ENCODE data around the gene LOXL1.

The LOXL1 gene

DNA sequence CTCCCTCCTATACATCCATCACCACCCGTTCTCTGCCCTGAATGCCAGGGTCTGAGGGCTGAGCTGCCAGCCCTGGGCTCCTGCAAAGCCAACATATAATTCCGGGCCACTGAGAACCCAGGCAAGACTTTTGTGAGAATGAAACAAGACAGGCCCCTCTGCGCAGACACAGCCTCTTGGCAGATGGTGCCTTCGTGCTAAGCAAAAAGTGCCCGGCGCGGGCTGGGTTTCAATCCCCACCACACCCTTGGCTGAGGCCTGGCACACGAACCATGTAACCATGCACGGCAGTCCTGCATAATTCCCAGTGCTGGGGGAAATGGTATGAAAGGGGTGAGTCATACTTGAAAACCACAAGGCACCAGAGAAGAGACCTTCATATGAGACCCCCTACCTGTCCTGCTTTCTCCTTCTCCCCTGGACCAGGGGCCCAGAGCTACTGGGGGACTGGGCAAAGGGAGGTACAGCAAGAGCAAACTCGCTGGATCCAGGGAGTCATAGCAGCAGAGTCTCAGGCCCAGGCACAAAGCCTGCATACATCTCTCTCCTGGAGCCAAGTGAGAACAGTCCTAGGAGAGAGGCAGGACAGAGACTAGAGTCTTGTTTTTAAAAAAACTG lies 26.1 kb upstream of the LOXL1 start:
- DNase-seq: no peak

- no peak for DNase-seq
Observed at GRCh38 chr15:73901126-73901810, 25.0 kb upstream of the LOXL1 start.

DNA sequence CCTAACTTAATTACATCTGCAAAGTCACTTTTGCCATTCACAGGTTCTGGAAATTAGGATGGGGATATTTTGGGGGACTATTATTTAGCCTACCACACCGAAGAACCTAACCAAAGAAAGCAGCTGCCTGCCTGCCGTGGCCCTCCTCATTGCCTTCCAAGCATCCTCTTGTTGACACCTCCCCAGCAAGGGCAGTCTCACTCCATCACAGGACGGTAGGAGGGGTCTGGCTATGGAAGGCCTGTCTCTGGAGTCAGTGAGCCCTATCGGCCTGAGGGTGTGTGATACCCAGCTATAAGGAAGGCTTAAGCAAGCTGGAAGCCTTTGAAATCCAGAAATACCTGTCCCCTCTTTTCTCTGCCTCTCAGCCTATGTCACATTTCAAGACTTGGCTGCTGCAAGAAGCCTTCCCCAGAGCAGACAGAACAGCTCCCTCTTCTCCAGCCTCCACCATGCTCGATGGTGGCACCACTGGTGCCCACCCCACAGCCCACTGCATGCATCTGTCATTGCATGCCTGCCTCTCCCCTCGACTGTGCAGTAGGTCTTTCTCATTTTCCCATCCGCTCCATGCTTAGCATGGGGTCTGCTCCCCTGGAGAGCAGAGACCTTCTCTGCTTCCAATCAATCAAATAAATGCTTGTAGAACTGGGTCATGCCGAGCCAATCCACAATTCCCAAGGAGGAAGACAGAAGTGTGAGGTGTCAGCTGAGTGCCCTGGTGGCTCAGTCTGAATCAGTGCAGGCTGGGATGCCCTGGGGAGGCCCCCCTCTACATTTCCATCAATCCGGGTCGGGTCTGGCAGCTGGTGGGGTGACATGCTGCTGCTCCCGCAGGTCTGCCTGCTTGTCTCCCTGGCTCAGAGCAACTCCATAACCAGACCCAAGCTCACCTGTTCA lies 23.9 kb upstream of the LOXL1 start:
- DNase-seq: no peak

DNA sequence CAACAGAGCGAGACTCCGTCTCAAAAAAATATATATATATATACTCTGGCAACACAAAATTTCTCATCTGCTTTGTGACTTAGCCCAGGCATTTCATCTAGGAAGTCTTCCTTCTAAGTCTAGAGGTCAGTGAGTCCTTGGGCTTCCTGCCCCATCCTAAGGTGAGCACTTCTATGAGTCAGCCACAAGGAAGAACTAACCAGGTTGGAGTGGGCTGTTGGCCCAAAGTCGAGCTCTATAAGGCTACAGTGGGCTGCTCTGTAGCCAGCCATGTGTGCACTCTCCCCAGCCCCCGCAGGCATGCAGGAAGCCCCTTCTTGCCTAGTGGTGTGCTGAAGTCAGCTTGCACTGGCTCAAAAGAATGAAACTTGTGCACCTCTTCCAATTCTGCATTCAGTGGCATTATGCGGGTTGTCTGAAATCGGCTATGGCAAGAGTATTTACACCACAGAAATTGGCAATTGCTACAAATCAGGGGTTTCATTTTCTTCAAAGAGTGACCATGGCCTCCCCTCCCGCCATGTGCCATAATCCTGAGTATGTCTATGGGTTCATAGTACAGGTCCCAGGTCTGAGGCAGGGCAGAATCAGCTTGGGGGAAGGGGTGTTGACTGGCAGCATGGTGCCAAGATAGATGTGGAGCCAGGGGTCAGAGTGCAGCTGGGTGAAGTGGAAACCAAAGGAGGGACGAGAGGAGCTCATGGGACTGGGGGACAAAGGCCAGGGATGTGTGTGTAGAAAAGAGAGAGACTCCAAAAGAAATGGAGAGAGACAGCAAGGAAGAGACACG lies 22.0 kb upstream of the LOXL1 start:
- no peak for DNase-seq

GRCh38 chr15:73905225-73905827 lies 20.9 kb upstream of the LOXL1 start:
- no peak for DNase-seq

DNA sequence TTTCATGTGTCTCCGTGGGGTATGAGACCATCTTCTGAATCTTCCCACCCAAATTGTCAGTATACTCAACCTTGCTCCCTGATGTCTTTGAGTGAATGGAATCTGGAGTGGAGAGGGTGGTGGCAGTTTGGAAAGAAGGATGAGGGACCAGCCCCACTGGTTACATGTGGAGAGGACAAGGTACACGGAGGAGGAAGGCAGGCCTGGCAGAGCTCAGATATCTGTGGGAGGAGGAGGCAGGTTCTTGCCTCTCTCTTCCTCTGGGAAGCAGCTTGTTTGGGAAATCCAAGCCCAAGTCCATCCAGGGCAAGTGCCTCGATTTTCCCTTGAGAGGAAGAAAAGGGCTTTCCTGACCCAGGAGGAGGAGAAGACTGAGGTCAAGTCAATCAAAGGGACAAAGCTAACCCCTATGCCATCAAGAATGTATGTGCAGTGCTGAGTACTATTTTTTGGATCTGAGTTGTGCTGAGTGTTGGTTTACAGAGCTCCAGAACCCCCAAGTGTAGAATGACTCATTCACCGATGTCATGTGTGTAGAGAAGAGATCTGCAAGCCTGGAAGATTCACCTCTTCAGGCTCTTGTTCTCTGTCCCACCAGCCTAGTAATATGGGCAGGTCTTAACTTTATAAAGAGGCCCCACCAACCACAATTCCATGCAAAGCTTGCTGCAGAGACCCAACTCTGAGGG lies 19.8 kb upstream of the LOXL1 start:
- DNase-seq: no peak

GRCh38 chr15:73907035-73907408 lies 19.2 kb upstream of the LOXL1 start:
- no peak for DNase-seq

DNA sequence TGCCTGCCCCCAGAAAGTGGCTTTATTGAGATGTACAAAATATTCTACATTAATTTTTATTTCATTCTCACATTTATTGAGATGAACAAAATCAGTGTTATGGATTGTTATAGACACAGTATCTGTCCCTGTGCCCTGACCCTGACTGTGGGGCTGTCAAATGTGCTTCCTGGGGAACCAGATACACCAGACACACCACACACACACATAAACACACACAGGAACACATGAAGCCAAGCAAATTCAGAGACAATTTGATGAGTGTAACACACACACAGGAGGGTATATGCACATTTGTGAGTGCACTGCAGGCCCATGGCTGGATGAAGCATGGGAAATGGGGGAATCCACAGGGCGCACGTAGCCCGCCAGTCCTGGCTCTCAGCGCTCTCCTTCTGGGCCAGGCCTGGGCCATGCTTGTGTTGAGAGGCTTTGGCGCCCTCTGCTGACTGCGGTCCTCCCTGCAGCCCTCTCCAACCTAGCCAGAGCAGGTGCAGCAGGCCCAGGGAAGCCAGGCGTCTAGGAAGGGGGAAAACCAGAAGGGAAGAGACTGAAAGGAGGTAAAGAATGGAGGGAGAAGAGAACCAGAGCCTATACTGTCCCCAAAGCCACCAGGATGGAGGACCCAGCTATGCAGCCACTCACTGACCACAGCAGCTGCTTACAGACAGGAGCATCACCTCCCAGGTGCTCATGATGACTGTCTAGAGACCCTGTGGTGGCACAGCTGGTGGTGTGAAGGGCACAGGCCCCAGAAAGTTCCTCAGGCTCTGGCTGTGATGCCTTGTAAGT lies 18.0 kb upstream of the LOXL1 start:
- DNase-seq: peak; percentile 75

GRCh38 chr15:73908822-73909122 lies 17.5 kb upstream of the LOXL1 start:
- no peak for DNase-seq

GRCh38 chr15:73909651-73910050 lies 16.6 kb upstream of the LOXL1 start:
- no peak for DNase-seq

- DNase-seq: no peak
Observed at GRCh38 chr15:73910522-73911303, 15.5 kb upstream of the LOXL1 start.

DNA sequence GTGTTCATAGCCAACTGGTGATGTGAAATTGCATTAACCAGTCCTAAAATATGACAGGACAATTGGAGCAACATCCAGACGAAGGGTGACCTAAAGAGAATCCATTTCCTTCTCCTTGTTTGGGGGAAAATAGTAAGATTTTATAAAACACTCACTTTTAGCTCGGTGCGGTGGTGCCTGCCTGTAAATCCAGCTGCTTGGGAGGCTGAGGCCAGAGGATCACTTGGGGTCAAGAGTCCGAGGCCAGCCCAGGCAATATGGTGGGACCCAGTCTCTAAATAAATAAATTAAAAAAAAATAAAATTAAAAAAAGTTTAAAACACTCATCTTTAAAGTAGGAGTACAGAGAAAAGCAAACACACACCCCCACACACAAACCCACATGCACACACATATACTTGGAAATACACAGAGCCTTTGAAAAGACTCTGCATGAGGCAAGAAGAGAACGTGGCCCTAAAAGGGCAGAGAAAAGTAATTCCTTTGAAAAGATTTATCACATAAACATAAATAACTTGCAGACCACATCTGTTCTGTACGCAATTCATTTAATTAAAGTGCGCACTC lies 14.1 kb upstream of the LOXL1 start:
- DNase-seq: no peak

DNA sequence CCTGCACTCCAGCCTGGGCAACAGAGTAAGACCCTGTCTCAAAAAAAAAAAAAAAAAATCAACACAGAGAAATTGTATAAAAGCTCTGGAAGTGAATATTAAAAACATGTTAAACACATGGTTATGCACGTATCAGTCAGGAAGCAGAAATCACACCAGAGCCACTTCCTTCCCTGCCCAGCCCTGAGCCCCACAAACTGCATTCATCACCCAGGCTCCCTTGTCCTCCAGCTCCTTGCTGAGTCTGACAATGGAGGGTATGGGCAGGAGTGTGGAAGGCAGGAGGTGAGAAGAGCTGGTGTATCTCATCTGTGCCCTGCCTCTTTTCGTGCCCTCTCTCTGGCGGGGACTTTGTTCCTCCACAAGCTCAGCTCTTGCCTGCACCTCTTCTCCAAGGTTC lies 12.1 kb upstream of the LOXL1 start:
- DNase-seq: no peak

DNA sequence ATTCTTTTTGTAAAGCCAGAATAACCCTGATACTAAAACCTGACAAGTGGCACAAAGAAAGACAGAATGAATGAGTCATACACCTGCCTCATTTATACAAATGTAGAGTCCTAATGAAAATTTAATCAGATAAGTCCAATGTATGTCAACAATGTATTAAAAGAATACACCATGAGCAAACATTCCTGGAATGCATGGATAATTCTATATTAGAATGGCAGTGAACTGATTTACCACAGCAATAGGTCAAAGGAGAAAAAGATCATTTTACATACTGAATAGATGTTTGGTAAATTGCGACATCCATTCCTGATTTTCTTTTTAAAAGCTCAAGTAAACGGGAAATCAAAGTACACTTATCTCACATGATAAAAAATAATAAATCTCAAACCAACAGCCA lies 11.2 kb upstream of the LOXL1 start:
- DNase-seq: no peak

GRCh38 chr15:73918784-73919183 lies 7.5 kb upstream of the LOXL1 start:
- no peak for DNase-seq

- DNase-seq: no peak
Observed at GRCh38 chr15:73919706-73920105, 6.6 kb upstream of the LOXL1 start.

DNA sequence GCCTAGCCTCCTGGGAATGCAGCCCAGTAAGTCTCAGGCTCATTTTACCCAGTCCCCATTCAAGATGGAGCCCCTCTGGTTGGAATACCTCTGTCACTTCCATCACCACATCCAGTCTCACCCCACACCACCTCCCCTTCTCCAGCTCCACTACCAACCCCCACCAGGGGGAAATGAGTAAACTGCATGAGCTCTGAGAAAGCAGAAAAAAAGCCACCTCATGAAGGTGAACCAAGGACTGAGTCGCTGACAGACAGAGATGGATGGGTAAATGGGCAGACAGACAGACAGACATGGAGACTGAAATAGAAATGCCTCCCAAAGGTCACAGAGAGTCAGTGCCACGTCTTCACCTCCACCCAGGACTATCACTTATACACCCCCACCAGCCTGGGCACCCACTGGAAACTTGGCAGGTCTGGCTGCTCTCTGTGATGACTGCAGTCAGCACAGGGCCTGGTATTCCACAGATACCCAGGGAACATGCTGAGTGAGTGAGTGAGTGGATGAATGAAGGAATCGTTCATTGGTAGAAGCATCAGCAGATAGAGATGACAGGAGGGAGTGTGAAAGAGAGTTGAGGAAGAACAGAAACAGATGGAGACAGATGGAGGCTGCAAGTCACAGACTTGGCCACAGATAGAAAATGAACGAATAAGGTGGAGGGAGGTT lies 4.9 kb upstream of the LOXL1 start:
- DNase-seq: no peak

GRCh38 chr15:73922186-73923151 lies 3.8 kb upstream of the LOXL1 start:
- no peak for DNase-seq

GRCh38 chr15:73923156-73923487 lies 3.1 kb upstream of the LOXL1 start:
- DNase-seq: no peak

All from CD4-positive, alpha-beta T cell treated with Interleukin-17A for 1 hour (primary cell).